Dedifferentiated amniotic fluid mesenchymal stem cell (primary cell): ENCODE measurements around the gene CMAS.
"Not testable (repeated sequence)": the region's sequence is repeated elsewhere in the genome, so short reads cannot be mapped to it uniquely, and the experiment has no call there.

Source experiments
- DNase-seq: peaks from one replicate; pipeline ENCODE4 v3.0.0-alpha.2; 2016; ENCODE audit errors: extremely low spot score

Gene CMAS

GRCh38 chr12:22047494-22047893 is 1.5 kb downstream of the CMAS start:
- DNase-seq: no peak

- no peak for DNase-seq
Measured at GRCh38 chr12:22048351-22049041, 2.5 kb downstream of the CMAS start.

GRCh38 chr12:22050078-22050477 is 4.1 kb downstream of the CMAS start:
- no peak for DNase-seq

GRCh38 chr12:22051114-22051698 is 5.2 kb downstream of the CMAS start:
- no peak for DNase-seq

- DNase-seq: not testable (repeated sequence)
Measured at GRCh38 chr12:22052994-22053393, 7.0 kb downstream of the CMAS start.

- no peak for DNase-seq
Measured at GRCh38 chr12:22054155-22054554, 8.1 kb downstream of the CMAS start.

- no peak for DNase-seq
Measured at GRCh38 chr12:22056607-22057006, 10.6 kb downstream of the CMAS start.

- DNase-seq: no peak
Measured at GRCh38 chr12:22059976-22060647, 14.1 kb downstream of the CMAS start.

- DNase-seq: no peak
Measured at GRCh38 chr12:22064968-22065367, 18.9 kb downstream of the CMAS start.

- no peak for DNase-seq
Measured at GRCh38 chr12:22066310-22066709, 20.3 kb downstream of the CMAS start.

- no peak for DNase-seq
Measured at GRCh38 chr12:22069851-22070250, 23.8 kb downstream of the CMAS start.

- no peak for DNase-seq
Measured at GRCh38 chr12:22082190-22082701, 36.2 kb downstream of the CMAS start.

- peak; percentile 69 for DNase-seq
Measured at GRCh38 chr12:22083167-22083566, 37.1 kb downstream of the CMAS start.

GRCh38 chr12:22084852-22085251 is 38.8 kb downstream of the CMAS start:
- DNase-seq: no peak

- no peak for DNase-seq
Measured at GRCh38 chr12:22088886-22089285, 42.9 kb downstream of the CMAS start.

- no peak for DNase-seq
Measured at GRCh38 chr12:22089486-22089885, 43.5 kb downstream of the CMAS start.

GRCh38 chr12:22099062-22099461 is 53.0 kb downstream of the CMAS start:
- not testable (repeated sequence) for DNase-seq

- peak; percentile 22 for DNase-seq
Measured at GRCh38 chr12:22100958-22101748, 55.1 kb downstream of the CMAS start.

GRCh38 chr12:22101749-22102243 is 55.8 kb downstream of the CMAS start:
- peak; percentile 65 for DNase-seq

GRCh38 chr12:22103418-22103817 is 57.4 kb downstream of the CMAS start:
- no peak for DNase-seq

GRCh38 chr12:22105542-22105941 is 59.5 kb downstream of the CMAS start:
- DNase-seq: no peak

- no peak for DNase-seq
Measured at GRCh38 chr12:22110176-22110575, 64.2 kb downstream of the CMAS start.
